ENCODE data around the gene PDXK. TPM values are rescaled to one million over a fixed set of nuclear protein-coding genes. Genes with fewer than 3 reads are reported as not detected.
"Not testable (repeated sequence)": the region's sequence is repeated elsewhere in the genome, so short reads cannot be mapped to it uniquely, and the experiment has no call there.

The PDXK gene
- total RNA-seq, 1 donor from 2014 or later, result 87.0 TPM

DNA sequence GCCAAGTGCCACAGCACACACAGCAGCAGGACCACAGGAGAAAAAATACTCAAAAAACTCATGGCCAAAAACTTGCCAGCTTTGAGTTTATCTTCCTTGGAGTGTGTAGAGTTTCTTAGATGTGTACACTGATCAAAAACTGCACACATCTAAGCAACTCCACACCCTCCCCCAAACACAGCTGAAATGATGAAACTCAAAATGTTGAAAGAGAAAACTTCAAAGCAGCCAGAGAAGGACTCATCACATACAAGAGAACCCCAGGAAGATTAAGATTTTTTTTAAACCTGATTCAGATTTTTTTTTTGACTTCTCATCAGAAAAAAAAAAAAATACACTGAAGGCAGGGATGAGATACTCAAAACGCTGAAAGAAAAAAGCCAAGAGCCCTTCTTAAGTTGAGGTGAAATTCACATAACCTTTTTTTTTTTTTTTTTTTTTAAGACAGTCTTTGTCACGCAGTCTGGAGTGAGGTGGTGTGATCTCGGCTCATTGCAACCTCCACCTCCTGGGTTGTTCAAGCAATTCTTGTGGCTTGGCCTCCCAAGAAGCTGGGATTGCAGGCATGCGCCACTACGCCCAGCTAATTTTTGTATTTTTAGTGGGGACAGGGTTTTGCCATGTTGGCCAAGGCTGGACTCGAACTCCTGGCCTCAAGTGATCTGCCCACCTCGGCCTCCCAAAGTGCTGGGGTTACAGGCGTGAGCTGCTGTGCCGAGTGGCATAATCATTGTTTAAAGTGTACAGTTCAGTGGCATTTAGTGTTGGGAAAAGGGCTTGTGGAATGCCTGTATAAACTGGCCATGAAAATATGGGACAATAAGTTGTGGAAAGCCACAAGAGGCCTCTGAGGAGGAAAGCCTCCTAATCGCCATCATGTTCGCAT is 20.9 kb upstream of the PDXK start:
- no peak for DNase-seq (ENCODE audit: low read depth)

GRCh38 chr21:43699492-43699777 is 19.5 kb upstream of the PDXK start:
- not testable (repeated sequence) for DNase-seq (ENCODE audit: low read depth)

DNA sequence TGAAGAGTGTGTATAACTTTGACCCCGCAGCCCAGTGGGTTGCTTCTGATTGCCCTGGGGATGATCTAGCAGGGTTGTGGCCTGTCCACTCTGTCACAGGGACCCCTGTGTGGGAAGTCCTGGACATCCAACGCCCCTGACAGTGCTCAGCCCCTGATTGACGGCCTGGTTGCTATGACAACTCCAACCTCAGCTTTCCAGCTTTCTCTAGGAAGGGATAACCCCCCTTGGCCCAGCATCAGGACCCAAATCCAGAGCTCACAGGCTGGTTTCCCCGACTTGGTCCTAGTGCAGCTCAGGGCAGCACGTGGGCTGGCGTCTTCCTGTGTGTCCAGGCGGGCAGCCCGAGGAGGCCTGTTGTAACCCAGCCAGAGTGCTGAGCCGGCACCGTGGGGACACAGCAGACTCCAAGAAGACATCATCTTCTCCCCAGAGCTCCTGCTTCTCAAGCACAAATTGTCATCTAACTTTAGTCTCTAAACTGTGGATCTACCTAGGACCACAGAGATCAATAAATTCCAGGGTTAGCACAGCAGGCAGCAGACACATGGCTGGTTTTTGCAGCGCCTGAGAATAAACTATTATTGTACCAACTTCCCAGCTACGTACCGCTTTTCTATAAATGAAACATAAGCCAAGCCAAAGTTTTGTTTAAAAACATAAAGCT is 18.9 kb upstream of the PDXK start:
- no peak for DNase-seq (ENCODE audit: low read depth)

- DNase-seq (ENCODE audit: low read depth), result peak; percentile 52
These were observed 16.8 kb upstream of the PDXK start for GRCh38 chr21:43701936-43702784.

- DNase-seq (ENCODE audit: low read depth), result no peak
These were observed 16.2 kb upstream of the PDXK start for GRCh38 chr21:43702785-43703034.

DNA sequence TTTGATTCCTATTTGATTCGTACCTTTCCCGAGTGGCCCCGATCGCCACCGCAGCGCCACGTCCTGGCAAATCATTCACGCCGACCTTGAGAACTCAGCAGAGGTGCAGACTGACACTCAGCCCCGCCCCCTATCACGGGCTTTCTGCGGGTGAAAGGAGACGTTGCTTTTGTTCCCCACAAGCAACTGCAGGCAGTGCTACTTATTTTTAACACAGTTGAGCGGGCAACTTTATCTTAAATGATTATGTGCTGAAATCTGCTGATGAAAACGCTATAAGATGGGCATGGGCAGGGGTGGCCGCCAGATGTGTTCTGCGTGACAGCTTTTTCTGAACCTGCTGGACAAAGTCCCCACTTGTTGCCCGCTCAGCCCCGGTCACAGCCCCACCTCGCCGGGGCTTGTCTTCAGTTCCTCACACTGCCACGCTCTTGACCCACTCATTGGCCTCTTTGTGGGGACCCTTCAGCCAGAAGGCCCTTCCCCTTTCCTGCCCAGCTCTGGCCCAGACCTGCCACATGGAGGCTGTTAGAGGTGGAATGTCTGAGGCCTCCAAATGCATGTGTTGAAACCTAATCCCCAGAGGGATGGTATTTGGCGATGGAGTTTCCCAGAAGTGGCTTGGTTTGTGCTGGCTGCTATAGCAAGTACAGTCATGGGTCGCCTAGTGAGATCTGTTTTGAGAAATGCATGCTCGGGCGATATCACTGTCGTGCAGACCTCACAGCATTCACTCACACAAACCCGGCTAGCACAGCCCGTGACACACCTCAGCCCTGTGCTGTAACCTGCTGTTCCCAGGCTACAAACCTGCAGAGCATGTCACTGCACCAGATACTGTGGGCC is 15.7 kb upstream of the PDXK start:
- peak; percentile 45 for DNase-seq (ENCODE audit: low read depth)

GRCh38 chr21:43707462-43707861 is 11.5 kb upstream of the PDXK start:
- no peak for DNase-seq (ENCODE audit: low read depth)

DNA sequence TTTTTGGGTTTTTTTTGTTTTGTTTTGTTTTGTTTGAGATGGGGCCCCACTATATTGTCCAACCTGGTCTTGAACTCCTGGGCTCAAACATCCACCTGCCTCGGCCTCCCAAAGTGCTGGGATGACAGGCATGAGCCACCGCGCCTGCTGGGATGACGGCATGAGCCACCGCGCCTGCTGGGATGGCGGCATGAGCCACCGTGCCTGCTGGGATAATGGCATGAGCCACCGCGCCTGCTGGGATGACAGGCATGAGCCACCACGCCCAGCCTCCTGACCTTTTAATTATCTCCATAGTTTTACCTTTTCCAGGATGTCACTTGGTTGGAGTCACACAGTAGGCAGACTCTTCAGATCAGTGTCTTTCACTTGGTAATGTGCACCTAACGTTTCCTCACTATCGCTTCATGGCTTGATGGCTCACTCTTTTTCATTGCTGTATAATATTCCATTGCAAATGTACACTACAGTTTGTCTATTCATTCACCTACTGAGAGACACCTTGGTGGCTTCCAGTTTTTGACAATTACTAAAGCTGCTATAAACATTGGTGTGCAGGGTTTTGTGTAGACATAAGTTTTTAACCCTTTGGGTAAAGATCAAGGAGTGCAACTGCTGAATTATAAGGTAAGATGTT is 10.1 kb upstream of the PDXK start:
- no peak for DNase-seq (ENCODE audit: low read depth)

DNA sequence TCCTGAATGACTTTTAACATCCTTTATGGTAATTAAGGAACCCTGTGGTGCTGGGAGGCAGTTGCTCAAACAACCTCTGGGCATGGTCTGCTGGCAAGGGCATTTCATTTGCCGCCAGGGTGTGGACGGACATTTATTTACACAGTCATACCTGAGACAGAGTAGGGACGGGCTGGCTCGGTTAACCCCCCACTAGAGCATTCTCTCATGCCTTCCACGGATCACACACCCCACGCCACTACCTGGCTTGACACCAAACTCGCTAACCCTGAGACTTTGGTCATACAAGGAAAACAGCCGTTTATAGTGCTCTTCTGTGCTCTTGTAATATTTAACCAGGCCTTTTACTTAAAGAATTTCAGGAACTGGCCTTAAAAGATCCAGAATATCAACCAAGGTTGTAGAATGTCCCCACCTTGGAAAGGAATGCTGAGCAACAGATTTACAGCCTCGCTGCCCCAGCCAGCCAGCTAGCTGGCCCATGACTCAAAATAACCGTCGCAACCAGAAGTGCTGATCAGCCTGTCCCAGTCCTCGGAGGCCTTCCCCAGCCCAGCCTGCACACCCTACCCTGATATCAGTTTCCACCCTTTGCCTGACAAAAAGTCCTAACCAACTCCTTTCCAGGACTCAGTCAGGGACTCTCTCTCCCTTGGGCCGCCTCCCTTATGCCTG is 6.5 kb upstream of the PDXK start:
- DNase-seq (ENCODE audit: low read depth), result peak; percentile 87

GRCh38 chr21:43713123-43713522 is 5.8 kb upstream of the PDXK start:
- not testable (repeated sequence) for DNase-seq (ENCODE audit: low read depth)

GRCh38 chr21:43716376-43717165 is 2.4 kb upstream of the PDXK start:
- DNase-seq (ENCODE audit: low read depth), result peak; percentile 94

DNA sequence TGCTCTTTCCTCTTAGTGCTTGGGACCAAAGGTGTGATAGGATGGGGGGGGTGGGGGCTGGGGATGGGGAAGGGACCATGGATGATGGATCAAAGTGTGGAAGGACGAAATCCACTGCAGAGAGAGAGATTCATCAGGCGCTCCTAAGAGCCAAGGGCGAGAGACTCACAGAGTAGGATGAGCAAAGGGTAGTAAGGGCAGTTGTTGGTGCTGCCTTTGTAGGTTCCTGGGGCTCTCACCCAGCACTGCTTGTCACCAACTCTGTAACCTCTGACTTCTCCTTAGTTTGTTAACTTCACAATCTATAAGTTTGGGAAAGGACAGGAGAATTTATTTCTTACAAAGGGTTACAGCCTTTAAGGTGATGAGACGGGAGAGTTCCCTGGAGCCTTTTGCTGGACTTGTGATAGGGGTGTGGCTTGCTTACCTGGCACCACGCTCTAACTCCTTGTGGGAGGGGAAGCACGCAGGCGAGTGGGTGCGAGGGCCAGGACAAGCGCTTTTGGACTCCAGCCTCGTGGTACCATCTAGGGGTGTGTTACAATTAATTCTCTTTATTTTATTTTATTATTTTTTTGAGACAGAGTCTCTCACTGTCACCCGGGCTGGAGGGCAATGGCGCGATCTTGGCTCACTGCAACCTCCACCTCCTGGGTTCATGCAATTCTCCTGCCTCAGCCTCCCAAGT is 1.6 kb upstream of the PDXK start:
- no peak for DNase-seq (ENCODE audit: low read depth)

GRCh38 chr21:43717967-43718871 is 710 bp upstream of the PDXK start:
- no peak for DNase-seq (ENCODE audit: low read depth)

GRCh38 chr21:43719748-43720538 is 1.0 kb downstream of the PDXK start:
- DNase-seq (ENCODE audit: low read depth), result peak; percentile 21

DNA sequence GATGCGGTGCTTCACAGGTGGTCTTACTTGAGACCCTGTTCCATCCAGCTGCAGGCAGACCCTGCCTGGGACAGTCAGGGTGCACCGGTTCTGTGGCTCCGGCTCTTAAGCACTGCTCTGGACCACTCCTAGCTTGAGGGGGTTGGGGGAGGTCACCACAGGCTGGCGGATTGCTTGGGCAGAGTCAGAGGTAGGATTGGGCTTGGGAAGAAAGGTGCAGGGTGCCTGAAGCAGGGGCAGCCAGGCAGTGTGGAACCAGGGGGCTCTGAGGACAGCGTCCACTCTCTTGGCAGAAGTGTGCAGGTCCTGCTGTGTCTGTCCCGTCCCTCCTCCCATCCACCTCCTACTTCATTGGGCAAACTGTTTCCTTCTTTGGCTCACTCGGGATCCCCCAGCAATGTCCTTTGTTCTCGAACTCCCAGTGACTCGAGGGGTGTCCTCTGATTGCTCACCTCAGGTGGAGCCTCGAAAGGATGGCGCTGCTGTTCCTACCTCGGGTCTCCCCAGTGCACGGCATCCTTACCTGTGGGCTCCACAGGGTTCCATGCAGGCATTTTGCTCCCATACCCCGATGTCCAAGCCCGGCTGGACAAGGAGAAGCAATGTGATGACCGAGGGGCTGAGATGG is 1.7 kb downstream of the PDXK start:
- no peak for DNase-seq (ENCODE audit: low read depth)

- no peak for DNase-seq (ENCODE audit: low read depth)
These were observed 2.3 kb downstream of the PDXK start for GRCh38 chr21:43721206-43721605.

Measured in myocyte (in vitro differentiated cells).